ENCODE data around the gene FYN.
"Not testable (repeated sequence)": the region's sequence is repeated elsewhere in the genome, so short reads cannot be mapped to it uniquely, and the experiment has no call there.

The FYN gene

DNA sequence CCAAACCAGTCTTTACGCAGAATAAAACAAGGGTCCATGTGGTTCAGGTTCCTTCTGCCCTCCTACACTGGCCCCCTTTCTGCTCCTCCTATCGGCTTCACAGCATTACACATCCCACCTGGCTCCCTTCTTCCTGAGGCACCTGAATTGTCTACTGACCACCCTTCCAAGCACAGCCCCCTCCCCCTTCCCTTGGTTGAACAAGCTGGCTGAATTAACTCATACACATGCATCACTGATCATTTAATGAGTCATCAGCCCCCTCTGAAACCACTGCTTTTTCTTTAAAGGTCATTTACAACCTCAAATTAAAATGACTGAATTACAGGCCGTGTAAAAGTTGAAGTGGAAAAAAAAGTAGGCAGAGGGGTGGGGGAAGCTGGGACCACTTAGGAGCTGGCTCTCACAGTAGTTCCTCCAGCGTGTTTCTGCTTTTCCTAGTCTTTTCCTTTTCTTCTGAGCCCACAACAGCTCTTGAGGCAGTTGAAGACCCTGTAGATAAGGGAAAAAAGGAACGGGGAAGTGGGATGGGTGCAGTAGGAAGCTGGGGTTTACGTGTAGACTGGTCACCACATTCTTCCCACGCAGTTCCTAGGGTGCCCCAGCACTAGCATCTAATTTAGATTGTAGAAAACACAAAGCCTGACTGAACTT is 67.6 kb downstream of the FYN start:
- DNase-seq: no peak

DNA sequence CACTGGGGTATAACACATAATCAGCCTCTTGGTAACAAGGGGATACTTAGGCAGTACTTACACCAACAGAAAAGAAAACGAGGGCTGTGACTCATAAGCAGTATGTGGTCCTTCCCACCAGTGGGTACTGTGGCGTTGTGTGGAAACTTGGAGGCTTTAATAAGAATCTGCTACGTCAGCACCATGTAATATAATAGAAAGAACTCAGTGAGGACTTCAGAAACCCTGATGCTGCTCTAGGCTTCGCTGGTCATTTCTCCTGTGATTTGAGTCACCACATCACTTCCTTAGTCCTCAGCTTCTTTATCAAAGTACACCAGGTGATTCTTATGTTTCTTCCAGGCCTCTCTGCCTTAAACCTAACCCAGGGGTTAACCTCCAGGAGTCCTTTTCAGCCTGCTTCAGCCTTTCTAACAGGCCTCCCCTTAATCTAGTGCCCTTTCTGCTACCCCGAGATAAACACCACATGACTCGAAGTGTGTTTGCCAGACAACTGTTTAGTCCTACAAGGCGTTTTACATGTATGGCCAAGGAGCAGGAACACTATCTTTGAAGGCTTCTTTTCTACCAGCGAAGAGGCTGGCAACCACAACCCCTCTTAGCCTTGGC is 68.5 kb downstream of the FYN start:
- no peak for DNase-seq

DNA sequence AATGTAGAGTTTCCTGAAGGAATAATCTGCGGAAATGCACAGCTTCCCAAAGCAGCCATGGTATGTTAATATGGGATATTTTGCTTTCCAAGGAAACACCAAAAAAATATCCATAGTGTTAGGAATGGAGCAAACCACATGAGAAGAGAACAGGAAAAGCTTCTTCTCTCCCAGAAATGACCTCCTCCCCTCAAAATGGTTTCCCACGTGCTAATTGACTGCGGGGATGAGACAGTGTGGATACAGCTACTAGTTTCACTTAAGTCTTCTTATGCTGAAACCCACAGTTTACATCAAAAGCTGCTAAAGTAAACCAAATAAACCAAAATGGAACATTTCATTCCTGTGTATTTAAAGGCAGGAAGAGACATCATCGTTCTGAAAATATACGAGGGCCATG is 69.4 kb downstream of the FYN start:
- no peak for DNase-seq

DNA sequence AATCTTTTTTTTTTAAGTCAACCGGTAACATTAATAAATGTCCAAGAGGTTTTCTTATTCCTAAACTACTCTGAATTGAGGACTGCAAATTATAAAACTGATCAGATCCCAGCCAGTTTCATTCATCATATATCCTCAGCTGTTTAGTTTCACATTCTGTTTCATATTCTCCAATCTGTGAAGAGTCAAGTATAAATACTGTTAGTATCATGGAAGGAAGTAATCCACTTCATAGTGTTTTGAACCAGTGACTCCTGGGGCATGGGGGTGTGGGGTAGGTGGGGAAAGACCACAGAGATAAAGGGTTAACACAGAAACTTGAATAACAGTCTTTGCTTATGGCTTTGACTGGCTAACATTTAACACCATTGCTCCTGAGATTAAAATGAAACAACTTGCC is 69.9 kb downstream of the FYN start:
- no peak for DNase-seq

DNA sequence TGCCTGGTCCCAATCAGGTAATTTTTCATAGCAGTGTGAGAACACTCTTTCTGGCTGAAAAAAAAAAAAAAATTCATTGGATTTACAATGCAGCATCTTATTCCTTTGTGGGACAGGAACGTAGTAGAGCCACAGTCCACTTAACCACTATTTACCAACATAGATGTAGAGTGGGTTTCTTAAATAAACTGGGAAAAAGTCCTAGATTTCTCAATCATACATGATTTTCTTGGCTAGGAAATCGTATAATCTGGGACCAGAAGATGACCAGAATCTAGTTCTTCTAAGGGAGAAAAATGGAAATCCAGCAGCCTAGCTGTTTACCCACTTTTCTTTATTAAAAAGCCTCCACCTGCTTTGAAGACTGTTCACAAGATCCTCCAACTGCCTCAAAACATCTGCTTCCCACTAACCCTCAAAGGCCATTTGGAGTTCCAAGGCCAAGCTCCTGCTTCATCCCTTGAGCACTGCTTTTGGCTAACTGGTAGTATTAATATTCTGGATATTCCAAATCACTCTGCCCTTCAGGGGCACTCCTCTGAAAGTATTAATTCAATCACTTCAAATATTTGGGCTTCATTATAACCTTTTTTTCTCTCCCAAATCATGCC is 70.4 kb downstream of the FYN start:
- no peak for DNase-seq

DNA sequence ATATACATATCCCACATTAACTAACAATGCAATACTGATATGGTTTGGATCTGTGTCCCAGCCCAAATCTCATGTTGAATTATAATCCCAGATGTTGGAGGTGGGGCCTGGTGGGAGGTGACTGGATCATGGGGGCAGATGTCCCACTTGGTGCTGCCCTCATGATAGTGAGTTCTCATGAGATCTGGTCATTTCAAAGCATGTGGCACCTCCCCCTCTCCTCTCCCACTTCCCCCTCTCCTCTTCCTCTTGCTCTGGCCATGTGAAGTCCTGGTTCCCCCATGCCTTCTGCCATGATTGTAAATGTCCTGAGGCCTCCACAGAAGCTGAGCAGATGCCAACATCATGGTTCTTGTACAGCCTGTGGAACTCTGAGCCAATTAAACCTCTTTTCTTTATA is 71.2 kb downstream of the FYN start:
- no peak for DNase-seq

DNA sequence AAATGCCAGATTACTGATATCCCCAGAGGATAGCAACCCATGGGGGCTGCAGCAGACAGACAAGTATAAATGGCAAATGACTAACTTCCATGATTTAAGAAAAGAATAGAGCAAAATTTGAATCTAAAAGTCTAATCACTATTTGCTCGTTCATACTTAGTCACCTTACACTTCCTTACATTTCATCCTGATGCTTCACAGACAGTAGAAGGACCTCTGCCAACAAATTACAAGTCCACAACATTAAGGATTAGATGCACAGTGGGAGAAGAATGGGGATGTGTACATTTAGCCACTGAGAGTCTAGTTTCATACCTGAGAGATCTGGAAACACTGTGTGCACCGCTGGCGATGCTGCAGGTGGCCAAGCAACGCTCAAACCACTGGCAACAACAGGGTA is 72.4 kb downstream of the FYN start:
- DNase-seq: no peak

DNA sequence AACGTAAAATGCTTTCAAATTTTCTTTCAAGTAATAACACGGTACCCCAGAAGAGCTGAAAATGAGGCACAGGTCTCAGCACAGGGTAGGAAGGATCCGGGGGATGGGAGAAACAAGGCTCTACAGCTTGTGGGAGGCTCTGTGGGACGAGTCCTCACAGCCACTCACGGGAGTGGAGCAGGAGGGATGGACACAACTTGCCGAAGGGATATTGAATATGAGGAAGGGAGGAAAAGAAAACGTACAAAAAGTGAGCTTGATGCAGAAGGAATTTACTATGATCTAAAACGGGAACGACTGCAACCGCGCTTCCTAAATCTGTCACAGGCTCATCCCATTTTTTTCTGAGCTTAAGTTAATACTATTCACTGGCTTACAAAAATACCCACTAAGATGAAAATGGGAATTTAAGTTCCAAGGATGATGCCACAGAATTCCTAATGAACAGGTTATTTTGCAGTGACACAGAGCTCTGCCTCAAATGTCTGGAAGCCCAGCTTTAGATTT is 72.9 kb downstream of the FYN start:
- no peak for DNase-seq

DNA sequence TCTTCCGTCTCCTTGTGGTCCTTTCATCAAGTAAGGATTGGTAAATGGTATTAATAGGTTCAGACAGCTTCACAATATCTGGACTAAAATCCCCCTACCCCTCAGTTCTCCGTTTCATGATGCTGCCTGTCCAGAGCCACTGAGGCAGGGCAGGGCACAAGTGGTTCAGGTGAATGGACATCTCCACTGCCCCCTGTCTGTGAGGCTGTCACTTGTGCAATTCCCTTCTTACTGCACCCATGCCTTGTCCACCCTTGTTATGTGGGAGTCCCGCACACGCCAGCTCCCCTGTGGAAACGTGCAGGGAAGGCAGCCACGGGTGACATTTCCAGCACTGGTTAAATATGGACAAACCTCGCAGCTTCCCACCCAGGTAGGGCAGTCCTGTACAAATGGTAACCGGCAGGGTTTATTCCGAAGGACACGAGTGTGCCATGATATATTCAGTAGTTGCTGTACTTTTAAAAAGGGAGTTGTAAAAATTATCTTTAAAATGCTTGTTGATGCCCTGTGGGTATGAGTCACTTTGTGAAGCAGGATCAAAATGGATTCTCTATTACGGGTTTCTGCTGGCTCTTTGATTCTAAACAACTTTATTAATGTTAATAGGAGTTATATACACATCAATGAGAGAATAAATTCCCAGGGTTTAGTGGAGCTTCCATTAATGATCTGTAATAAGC is 73.5 kb downstream of the FYN start:
- no peak for DNase-seq

DNA sequence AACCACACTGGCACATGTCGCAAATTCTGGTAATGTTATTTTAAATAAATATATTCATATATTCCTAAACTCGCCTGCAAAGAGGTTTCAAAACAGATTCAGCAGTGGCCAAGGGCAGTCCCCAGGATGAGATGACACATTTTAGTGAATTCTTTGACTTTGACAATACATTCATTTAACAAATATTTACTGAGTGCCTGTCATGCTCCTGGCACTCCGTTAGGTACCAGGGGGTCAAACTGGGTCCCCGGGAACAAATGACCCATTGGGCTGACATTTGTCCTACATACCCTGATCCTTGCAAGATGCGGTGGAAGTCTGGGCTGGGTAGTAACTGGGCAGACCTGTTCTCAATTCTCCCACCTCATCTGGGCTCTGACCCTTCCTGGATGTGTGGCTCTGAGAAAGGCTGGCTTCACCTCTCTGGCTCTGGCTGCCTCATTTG is 74.9 kb downstream of the FYN start:
- DNase-seq: no peak

DNA sequence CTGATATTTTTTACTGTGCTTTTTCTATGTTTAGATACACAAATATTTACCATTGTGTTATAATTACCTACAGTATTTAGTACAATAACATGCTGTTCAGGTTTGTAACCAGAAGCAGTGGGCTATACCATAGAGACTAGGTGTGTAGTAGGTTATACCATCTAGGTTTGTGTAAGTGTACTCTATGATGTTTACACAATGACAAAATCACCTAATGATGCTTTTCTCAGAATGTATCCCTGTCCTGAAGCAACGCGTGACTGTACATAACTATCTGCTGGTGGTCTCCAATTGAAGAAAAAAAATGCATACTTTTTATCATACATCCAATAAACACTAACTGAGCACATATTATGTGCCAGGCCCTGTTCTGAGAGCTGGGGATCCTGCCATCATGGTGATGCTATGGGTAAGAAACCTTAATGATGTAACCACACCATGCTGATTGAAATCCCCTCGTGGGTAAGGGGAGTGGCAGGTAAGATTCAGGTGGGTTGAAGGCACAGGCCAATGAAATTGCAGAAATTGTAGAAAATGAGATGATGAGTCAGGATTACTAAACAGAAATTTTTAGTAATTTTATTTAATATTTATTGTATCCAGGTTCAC is 76.8 kb downstream of the FYN start:
- DNase-seq: no peak

DNA sequence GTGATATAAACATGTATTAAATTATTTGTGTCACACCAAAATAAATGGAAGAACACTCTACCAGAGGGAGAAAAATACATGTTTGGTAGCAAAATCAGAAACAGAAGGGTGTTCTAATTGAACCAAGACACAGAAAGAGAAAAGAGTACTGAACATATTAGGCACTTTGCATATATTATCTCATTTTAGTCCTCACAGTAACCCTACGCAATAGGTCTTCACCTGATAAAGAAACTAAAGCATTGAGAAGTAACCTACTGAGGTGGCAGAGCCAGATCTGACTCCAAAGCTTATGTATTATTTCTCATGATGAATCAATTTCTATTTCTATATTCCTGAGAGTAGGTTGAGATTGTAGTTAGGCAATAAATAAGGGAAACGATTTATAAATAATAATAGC is 77.7 kb downstream of the FYN start:
- no peak for DNase-seq

DNA sequence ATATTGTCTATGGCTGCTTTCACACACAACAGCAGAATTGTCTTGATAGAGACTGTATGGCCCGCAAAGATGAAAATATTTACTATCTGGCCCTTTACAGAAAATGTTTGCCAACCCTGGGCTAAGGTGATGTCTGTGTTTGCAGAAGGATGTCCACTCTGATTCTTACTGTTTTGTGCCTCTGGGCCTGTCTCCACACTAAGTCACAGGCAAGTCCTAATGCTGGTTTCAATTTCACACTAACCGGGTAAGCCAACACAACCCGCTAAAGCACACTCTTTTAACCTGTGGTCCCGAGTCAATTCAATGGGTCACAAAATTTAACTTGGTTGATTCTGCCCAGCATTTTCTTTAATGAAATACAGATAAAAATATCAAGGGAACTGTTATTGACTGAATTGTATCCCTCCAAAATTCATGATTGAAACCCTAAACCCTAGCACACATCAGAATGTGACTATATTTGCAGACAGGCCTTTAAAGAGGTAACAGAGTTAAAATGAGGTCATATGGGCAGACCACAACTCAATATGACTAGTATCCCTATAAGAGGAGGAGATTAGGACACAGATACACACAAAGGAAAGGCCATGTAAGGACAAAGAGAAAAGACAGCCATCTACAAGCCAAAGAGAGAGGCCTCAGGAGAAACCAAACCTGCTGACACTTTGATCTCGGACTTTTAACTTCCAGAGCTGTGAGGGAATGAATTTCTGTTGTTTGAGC is 78.4 kb downstream of the FYN start:
- no peak for DNase-seq

DNA sequence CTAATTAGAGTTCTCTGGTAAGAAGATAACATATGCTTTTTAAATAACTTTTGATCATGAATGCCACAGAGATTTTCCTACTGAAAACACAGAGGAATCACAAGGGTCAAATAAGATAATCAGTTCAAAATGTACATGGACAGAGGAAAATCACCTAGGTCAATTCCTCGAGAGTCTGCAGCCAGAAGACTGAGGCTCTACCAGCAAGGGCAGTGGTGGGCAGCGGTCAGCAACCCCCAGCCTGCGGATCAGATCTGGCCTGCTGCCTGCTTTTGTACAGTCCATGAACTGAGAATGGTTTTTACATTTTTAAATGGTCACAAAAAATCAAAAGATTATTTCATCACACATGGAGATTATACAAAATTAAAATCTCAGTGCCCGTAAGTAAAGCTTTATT is 79.0 kb downstream of the FYN start:
- DNase-seq: no peak

DNA sequence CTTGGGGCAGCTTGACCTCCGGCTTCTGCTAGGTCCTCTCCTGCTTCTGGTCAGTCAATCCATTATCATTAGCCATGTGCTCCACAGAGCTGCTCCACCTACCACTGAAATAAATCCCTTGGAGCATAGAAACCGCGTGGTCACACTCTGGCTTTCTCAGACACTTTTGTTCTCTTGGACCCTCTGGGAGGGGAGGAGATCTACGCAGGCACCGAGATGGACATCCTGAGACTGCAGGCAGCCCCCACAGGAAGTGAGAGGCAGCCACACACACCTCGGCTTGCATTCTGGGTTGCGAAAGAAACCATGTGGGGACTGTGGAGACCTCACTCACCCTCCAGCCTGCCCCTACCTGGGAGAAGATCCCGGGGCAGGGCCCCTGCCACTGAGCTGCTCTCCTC is 79.5 kb downstream of the FYN start:
- DNase-seq: no peak

DNA sequence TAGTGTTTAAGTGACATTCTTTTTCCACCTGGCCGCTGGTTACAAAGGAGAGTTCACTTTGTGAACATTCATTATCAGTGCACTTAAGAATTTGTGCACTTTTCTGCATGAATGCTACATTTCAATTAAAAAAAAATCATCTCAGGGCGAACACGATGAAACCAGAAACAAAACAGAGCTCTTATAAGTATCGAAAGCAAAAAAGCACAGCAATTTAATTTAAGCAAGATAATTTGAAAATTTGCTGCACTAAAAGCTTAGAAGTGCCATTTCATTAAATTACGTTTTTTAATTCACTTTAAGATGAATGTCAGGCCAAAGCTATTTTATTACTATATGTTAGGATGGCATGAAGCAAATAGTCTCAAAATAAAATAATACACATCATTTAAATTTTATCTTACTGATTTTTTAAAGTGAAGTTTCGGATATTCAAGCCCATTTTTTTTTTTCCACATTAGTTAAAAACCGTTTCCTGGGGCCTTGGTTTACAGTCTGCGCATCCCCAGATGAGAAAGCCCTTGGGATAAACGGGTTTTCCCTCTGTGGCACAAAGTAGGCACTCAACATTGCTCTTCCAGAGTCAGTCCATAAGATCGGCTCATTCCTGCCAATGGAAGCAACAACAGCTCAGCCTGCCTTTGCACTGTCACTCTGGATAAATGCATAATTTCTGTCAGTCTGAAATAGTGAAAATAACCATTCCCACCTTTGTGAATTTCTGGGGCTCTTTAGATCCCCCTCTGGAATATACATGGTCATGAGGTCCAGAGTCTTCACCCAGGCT is 80.1 kb downstream of the FYN start:
- no peak for DNase-seq

DNA sequence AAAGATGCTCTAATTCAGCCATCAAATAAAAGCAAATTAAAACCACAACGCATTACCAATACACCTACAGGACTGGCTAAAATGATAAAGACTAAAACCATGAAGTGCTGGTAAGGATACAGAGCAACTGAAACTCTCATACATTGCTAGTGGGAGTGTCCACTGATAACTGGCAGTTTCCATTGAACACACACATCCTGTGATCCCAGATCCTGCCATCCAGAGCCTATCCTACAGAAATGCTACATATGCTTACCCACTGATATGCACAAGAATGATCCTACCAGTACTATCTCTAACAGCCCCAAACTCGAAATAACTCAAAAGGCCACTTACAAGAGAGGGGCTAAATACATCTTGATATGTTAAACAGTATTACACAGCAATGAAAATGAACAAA is 81.0 kb downstream of the FYN start:
- DNase-seq: no peak

DNA sequence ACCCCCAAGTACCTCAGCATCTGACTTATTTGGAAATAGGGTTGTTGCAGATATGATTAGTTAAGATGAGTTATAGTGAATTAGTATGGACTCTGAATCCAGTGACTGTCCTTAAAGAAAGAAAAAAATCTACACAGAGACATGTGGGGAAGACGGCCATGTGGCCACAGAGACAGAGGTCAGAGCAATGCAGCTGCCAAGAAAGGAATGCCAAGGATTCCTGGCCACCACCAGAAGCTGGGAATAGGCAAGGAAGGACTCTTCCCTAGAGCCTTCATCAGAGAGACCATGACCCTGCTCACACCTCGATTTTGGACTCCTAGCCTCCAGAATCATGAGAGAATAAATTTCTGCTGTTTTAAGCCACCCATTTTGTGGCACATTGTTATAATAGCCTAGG is 81.8 kb downstream of the FYN start:
- DNase-seq: no peak

DNA sequence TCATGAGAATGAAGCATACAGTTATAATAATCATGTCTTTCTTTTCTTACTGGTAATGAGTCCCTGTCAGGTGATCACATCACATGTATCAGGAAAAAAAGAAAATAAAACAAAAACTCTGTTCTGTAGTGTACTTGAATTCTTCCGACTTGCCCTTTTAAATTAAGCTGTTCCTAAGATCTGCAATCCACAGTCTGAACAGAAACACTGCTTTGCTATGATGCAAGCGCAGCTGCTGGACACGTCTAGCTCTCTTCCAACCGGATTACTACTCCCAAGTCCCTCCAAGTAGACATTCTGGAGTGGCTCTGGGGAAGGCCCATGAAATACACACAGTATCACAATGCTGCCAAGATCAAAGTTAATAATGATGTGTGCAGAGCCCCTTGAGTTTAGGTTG is 83.7 kb downstream of the FYN start:
- no peak for DNase-seq

DNA sequence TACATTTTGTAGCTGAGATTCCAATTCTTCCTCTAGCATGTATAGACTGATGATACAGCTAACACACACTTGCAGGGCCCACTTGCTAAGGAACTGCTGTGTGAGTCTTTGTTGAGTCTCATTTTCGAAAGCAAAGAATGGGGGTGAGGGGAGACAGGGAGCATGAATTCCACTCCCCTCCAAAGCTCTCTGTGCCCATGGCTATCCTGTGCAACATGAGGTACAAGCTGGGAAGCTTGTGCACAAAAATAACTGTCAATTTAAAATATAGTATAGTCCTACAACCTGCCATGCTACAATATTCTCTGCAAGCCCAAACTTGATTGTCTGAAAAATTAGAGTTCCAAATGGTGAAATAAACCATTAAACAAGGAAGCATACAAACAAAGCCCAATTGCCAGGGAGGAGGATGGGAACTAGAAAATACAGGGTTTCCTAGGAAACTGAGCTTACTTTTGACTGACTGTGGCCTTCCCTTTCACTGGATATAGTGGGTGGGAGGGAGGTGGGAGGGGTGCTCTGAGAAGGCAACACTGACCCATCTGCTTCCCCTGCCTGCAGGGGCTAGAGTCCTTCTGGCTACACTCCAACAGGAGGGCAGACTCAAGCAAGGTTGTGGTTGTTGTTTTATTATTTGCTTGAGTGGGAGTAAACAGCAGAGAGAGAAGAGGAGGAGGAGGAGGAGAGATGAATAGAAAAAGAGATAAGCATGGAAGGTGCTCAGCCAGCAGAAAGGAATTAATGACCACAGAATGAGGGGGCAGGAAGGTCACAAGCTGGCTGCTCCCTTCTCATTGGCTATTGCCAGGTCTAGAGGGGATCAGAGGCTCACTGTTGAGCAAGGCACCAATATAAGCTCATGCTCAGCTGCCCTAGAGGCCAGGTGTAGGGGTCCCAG is 84.6 kb downstream of the FYN start:
- no peak for DNase-seq

DNA sequence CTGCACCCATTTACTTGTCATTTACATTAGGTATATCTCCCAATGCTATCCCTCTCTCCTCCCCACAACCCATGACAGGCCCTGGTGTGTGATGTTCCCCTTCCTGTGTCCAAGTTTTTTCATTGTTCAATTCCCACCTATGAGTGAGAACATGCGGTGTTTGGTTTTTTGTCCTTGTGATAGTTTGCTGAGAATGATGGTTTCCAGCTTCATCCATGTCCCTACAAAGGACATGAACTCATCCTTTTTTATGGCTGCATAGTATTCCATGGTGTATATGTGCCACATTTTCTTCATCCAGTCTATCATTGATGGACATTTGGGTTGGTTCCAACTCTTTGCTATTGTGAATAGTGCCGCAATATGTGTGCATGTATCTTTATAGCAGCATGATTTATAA is 87.1 kb downstream of the FYN start:
- not testable (repeated sequence) for DNase-seq

Measured in NCI-H2081 treated with DMSO at 0.1 percent for 48 hours (cell line).